Natural killer cell (primary cell): ENCODE results near the gene P4HA2. TPM values are rescaled to one million over a fixed set of nuclear protein-coding genes. Genes with fewer than 3 reads are reported as not detected.

Source experiments
- ATAC-seq, 3 donors: fragments of 150-1000 bp in 2 of 3; fragments of 200-7000 bp in 1 of 3; cut with Tn5 transposase; 1 replicate in 1 of 3; 2 replicates in 2 of 3; pipeline ENCODE4 v1.10.0; 2021; ENCODE audit warnings: mild to moderate bottlenecking in 2 of 3, moderate library complexity in 2 of 3
- DNase-seq, 2 donors: peaks; one replicate each; pipeline versions ENCODE4 v3.0.0 to v3.0.0-alpha.2; 2013 to 2021; ENCODE audit warnings: mixed read lengths in 1 of 2
- H3K27ac ChIP-seq: one replicate; pipeline ENCODE4 v1.5.1; 2013; ENCODE audit warnings: mild to moderate bottlenecking, low read length
- H3K27me3 ChIP-seq: one replicate; pipeline ENCODE4 v1.6.1; 2013; ENCODE audit warnings: low read length; ENCODE audit not compliant: control insufficient read depth, insufficient read depth
- H3K36me3 ChIP-seq: one replicate; pipeline ENCODE4 v1.6.1; 2013; ENCODE audit warnings: low read length; ENCODE audit not compliant: control insufficient read depth, insufficient read depth
- H3K4me1 ChIP-seq: one replicate; pipeline ENCODE4 v1.6.1; 2013; ENCODE audit warnings: low read length; ENCODE audit not compliant: control insufficient read depth, insufficient read depth
- H3K4me3 ChIP-seq: one replicate; pipeline ENCODE4 v1.5.1; 2013; ENCODE audit warnings: low read length
- H3K9me3 ChIP-seq: one replicate; pipeline ENCODE4 v1.6.1; 2013; ENCODE audit warnings: low read length; ENCODE audit not compliant: control insufficient read depth, insufficient read depth
- H3K27ac Mint-ChIP-seq, 2 donors: one replicate each; pipeline ENCODE4 v1.8.0; 2022; ENCODE audit warnings: mild to moderate bottlenecking in 2 of 2, mixed read lengths in 2 of 2, moderate library complexity in 1 of 2
- H3K27me3 Mint-ChIP-seq, 2 donors: one replicate each; pipeline ENCODE4 v1.8.0; 2022; ENCODE audit warnings: low read depth in 2 of 2, mixed read lengths in 2 of 2
- H3K36me3 Mint-ChIP-seq: one replicate; pipeline ENCODE4 v1.8.0; 2022; ENCODE audit warnings: mixed read lengths
- H3K4me1 Mint-ChIP-seq, 2 donors: one replicate each; pipeline ENCODE4 v1.8.0; 2022; ENCODE audit warnings: mixed read lengths in 2 of 2
- H3K4me3 Mint-ChIP-seq: one replicate; pipeline ENCODE4 v1.8.0; 2022; ENCODE audit warnings: mild to moderate bottlenecking, moderate library complexity, mixed read lengths
- H3K9me3 Mint-ChIP-seq, 2 donors: one replicate each; pipeline ENCODE4 v1.8.0; 2022; ENCODE audit warnings: mixed read lengths in 2 of 2
- WGBS: methylation state at CpG from one replicate; pipeline ENCODE4 v1.1.7; 2013; ENCODE audit warnings: missing lambda C conversion rate; ENCODE audit not compliant: insufficient coverage; 5-methylcytosine and 5-hydroxymethylcytosine counted together
- intact Hi-C: fragments of 100-400 bp; cut with micrococcal nuclease; formaldehyde crosslinking; loops from one replicate; pipeline ENCODE4 v1.14.2; 2022
- total RNA-seq, 4 donors: library from RNA; stranded (reverse); fragments of 120-200 nt in 1 of 4; gene quantifications; one replicate each; pipeline versions ENCODE4 v1.2.3 to v1.2.4, GENCODE V29; 2013 to 2022
- TF ChIP-seq, protein P1 (sequence below): fragments of 200-600 bp; IDR thresholded peaks from one replicate; pipeline ENCODE4 v1.8.0; 2022; ENCODE audit warnings: antibody characterized with exemption

Gene P4HA2
- total RNA-seq, 3 donors from 2014 or later (not counting 1 experiment from before 2014, with no cell fraction given): 0.20 TPM; not detected in 2

DNA sequence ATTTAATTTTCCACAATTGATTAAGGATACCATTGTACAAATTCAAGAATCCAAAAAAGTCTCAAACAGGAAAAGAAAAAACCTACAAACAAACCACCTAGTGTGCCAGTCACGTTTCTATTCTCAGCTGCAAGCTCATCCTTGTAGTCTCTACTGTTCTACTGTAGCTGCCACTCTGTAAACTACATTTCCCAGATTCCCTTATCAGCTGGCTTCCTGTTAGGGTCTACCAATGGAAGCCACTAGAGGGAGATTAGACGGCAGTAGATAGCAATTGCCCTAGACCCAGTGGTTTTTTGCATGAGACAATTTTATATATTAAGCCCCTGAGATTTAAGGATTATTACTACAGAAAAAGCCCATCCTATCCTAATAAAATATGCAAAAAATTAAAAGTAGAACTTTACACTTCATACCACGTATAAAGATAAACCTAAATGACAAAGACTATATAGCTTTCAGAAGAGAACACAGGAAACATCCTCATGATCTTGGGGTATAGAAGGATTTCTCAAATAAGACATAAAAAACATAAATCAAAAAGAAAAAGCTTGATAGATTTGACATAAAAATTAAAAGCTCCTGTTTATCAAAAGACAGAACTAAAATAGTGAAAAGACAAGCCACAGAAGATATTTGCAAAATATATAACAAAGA, 37.4 kb downstream of the P4HA2 start:
- H3K9me3 Mint-ChIP-seq: no peaks in the 10 kb centered on the region
- TF ChIP-seq, protein P1, sequence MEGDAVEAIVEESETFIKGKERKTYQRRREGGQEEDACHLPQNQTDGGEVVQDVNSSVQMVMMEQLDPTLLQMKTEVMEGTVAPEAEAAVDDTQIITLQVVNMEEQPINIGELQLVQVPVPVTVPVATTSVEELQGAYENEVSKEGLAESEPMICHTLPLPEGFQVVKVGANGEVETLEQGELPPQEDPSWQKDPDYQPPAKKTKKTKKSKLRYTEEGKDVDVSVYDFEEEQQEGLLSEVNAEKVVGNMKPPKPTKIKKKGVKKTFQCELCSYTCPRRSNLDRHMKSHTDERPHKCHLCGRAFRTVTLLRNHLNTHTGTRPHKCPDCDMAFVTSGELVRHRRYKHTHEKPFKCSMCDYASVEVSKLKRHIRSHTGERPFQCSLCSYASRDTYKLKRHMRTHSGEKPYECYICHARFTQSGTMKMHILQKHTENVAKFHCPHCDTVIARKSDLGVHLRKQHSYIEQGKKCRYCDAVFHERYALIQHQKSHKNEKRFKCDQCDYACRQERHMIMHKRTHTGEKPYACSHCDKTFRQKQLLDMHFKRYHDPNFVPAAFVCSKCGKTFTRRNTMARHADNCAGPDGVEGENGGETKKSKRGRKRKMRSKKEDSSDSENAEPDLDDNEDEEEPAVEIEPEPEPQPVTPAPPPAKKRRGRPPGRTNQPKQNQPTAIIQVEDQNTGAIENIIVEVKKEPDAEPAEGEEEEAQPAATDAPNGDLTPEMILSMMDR: peak; percentile 37
- H3K4me1 ChIP-seq: no peaks in the 10 kb centered on the region
- H3K27ac ChIP-seq: no peak overlapping the region
- H3K27me3 Mint-ChIP-seq: peaks cover 8 to 10% of the 10 kb centered on the region in 2 donors
- no peaks in the 10 kb centered on the region for H3K27me3 ChIP-seq
- H3K9me3 ChIP-seq: no peaks in the 10 kb centered on the region
- H3K4me1 Mint-ChIP-seq: no peaks in the 10 kb centered on the region
- H3K36me3 ChIP-seq: no peaks in the 10 kb centered on the region
- no peak overlapping the region for H3K4me3 Mint-ChIP-seq
- DNase-seq (peak in 1 of 2 donors; percentile 68), ATAC-seq (peak; percentile 70 to 97 (median 95))
- H3K4me3 ChIP-seq: no peak overlapping the region
- intact Hi-C loops: loop anchor here (5.0 kb wide), 1 partner anchor 123 kb away; no protein-coding TSS in a partner anchor
- H3K27ac Mint-ChIP-seq: no peak overlapping the region
- 0% methylated on average over 1 of the region's 3 CpGs for WGBS
- H3K36me3 Mint-ChIP-seq: no peaks in the 10 kb centered on the region

DNA sequence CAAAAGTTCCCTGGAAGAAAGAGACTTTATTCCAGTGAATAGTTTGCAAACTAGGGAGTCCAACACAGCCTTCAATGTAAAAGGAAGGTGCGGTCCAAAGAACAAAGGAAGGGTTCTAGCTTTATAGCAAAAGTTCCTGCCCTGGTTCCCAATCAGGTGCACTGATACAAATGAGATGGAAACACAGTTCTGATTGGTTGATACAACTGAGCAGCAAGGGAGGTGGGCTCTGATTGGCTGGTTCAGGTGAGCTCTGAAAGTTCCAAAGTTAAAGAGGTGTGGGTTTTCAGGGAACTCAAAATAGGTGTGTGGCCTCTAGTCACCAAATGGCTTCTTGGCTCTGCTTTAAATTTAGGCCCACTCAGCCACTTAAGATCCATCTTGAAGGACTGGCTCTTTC, 43.1 kb downstream of the P4HA2 start:
- intact Hi-C loops: loop anchor here (5.0 kb wide), 1 partner anchor 62 kb away; no protein-coding TSS in a partner anchor
- Mint-ChIP-seq H3K9me3 (no peaks in the 10 kb centered on the region), H3K27me3 (peaks cover 10 to 12% of the 10 kb centered on the region in 2 donors), H3K27ac (no peak overlapping the region), H3K4me1 (peaks cover 7 to 8% of the 10 kb centered on the region in 2 donors), H3K36me3 (no peaks in the 10 kb centered on the region), H3K4me3 (no peak overlapping the region)
- TF ChIP-seq, protein P1: no peak
- 100% methylated on average over 1 of the region's 1 CpG for WGBS
- H3K4me1 ChIP-seq: no peaks in the 10 kb centered on the region
- no peak overlapping the region for H3K27ac ChIP-seq
- ATAC-seq (no peak), DNase-seq (no peak)
- H3K27me3 ChIP-seq: no peaks in the 10 kb centered on the region
- H3K36me3 ChIP-seq: no peaks in the 10 kb centered on the region
- H3K9me3 ChIP-seq: no peaks in the 10 kb centered on the region
- H3K4me3 ChIP-seq: no peak overlapping the region

DNA sequence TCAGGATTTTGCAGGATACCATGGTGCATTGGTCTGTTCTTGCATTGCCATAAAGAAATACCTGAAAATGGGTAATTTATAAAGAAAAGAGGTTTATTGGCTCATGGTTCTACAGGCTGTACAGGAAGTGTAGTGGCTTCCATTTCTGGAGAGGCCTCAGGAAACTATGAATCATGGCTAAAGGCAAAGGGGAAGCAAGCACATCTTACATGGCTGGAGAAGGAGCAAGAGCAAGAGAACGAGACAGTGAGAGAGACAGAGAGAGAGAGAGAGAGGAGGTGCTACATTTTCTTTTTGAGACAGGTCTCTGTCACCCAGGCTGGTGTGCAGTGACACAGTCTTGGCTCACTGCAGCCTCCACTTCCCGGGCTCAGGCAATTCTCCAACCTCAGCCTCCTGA, 43.9 kb downstream of the P4HA2 start:
- intact Hi-C loops: loop anchor here (5.0 kb wide), 1 partner anchor 61 kb away; no protein-coding TSS in a partner anchor
- Histone ChIP-seq H3K9me3 (no peaks in the 10 kb centered on the region), H3K36me3 (no peaks in the 10 kb centered on the region), H3K4me1 (no peaks in the 10 kb centered on the region), H3K27me3 (no peaks in the 10 kb centered on the region), H3K27ac (no peak overlapping the region), H3K4me3 (no peak overlapping the region)
- ATAC-seq (no peak), DNase-seq (no peak)
- peaks cover 6 to 10% of the 10 kb centered on the region in 2 donors for H3K27me3 Mint-ChIP-seq
- H3K4me1 Mint-ChIP-seq: peaks cover 7 to 8% of the 10 kb centered on the region in 2 donors
- H3K36me3 Mint-ChIP-seq: no peaks in the 10 kb centered on the region
- TF ChIP-seq, protein P1: no peak
- H3K4me3 Mint-ChIP-seq: no peak overlapping the region
- WGBS: 87% methylated on average over 2 of the region's 2 CpGs
- H3K27ac Mint-ChIP-seq: no peak overlapping the region
- no peaks in the 10 kb centered on the region for H3K9me3 Mint-ChIP-seq
